Measurements from ENCODE around the gene SPOCK2.

DNA sequence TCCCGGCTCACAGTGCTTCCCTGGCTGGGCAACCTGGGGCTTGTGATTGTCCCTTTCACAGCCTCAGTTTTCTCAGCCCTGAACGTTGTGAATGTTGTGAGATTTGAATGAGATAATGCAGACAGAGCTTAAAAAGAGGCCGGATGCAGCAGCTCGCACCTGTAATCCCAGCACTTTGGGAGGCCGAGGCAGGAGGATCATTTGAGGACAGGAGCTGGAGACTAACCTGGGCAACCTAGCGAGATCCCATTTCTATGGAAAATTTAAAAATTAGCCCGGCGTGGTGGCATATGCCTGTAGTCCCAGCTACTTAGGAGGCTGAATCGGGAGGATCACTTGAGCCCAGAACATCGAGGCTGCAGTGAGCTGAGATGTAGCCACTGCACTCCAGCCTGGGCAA, 56.6 kb downstream of the SPOCK2 start:
- TF ChIP-seq, protein P1, sequence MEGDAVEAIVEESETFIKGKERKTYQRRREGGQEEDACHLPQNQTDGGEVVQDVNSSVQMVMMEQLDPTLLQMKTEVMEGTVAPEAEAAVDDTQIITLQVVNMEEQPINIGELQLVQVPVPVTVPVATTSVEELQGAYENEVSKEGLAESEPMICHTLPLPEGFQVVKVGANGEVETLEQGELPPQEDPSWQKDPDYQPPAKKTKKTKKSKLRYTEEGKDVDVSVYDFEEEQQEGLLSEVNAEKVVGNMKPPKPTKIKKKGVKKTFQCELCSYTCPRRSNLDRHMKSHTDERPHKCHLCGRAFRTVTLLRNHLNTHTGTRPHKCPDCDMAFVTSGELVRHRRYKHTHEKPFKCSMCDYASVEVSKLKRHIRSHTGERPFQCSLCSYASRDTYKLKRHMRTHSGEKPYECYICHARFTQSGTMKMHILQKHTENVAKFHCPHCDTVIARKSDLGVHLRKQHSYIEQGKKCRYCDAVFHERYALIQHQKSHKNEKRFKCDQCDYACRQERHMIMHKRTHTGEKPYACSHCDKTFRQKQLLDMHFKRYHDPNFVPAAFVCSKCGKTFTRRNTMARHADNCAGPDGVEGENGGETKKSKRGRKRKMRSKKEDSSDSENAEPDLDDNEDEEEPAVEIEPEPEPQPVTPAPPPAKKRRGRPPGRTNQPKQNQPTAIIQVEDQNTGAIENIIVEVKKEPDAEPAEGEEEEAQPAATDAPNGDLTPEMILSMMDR (IDR thresholded peaks at IDR 0.05) = no peak
- no peak for TF ChIP-seq POLR2A (IDR thresholded peaks at IDR 0.05; ENCODE audit: low read depth)

Measured in esophagus muscularis mucosa (tissue), 3 donors.